ENCODE measurements around the gene AP3D1. TPM values are rescaled to one million over a fixed set of nuclear protein-coding genes. Genes with fewer than 3 reads are reported as not detected.

AP3D1 gene
- total RNA-seq, 1 donor from 2014 or later = 162 TPM

- no peak overlapping the region for H3K27ac Mint-ChIP-seq (ENCODE audit: unreplicated experiment)
- no peaks in the 10 kb centered on the region for H3K9me3 ChIP-seq (ENCODE audit: insufficient read depth, low read depth, low read length)
- H3K27me3 ChIP-seq (ENCODE audit: insufficient read depth, low read length) = no peaks in the 10 kb centered on the region
- H3K79me2 ChIP-seq (ENCODE audit: insufficient read depth, low read length) = peaks cover 34% of the 10 kb centered on the region
- H3K4me3 ChIP-seq (ENCODE audit: insufficient read depth, low read depth, low read length) = no peak overlapping the region
- peaks cover 28% of the 10 kb centered on the region for H3K36me3 Mint-ChIP-seq (ENCODE audit: low read depth, unreplicated experiment)
- H3K9me3 Mint-ChIP-seq (ENCODE audit: unreplicated experiment) = no peaks in the 10 kb centered on the region
- H3K27me3 Mint-ChIP-seq (ENCODE audit: low read depth, unreplicated experiment) = no peaks in the 10 kb centered on the region
- no peak overlapping the region for H3K4me2 ChIP-seq (ENCODE audit: low read length)
- H3K4me1 ChIP-seq (ENCODE audit: insufficient read depth, low read length) = peaks cover under 1% of the 10 kb centered on the region
- peaks cover 67% of the 10 kb centered on the region for H4K20me1 ChIP-seq (ENCODE audit: insufficient read depth, low read length)
- no peak overlapping the region for H3K4me3 Mint-ChIP-seq (ENCODE audit: unreplicated experiment)
- no peak overlapping the region for H3K9ac ChIP-seq (ENCODE audit: low read length)
- no peaks in the 10 kb centered on the region for H3K4me1 Mint-ChIP-seq (ENCODE audit: low read depth, unreplicated experiment)
- no peak overlapping the region for H2AFZ ChIP-seq (ENCODE audit: low read depth, low read length)
- H3K36me3 ChIP-seq (ENCODE audit: insufficient read depth, low read length) = peaks cover 32% of the 10 kb centered on the region
- DNase-seq (ENCODE audit: low read depth) = no peak
- no peak overlapping the region for H3K27ac ChIP-seq (ENCODE audit: low read depth, low read length)
- no peak for FAIRE-seq
- TF ChIP-seq EZH2 (IDR thresholded peaks at IDR 0.05; ENCODE audit: insufficient read depth, low read length) (no peak), CTCF (IDR thresholded peaks at IDR 0.05; ENCODE audit: insufficient read depth, low read depth, low read length) (no peak)
These were observed 42.9 kb downstream of the AP3D1 start for GRCh38 chr19:2108251-2109016.

GRCh38 chr19:2103045-2103707 lies 48.2 kb downstream of the AP3D1 start:
- H2AFZ ChIP-seq (ENCODE audit: low read depth, low read length) = no peak overlapping the region
- no peak for TF ChIP-seq CTCF (IDR thresholded peaks at IDR 0.05; ENCODE audit: insufficient read depth, low read depth, low read length)
- no peak for TF ChIP-seq EZH2 (IDR thresholded peaks at IDR 0.05; ENCODE audit: insufficient read depth, low read length)
- Mint-ChIP-seq H3K36me3 (ENCODE audit: low read depth, unreplicated experiment) (peaks cover 29% of the 10 kb centered on the region), H3K27me3 (ENCODE audit: low read depth, unreplicated experiment) (no peaks in the 10 kb centered on the region), H3K4me1 (ENCODE audit: low read depth, unreplicated experiment) (no peaks in the 10 kb centered on the region), H3K9me3 (ENCODE audit: unreplicated experiment) (no peaks in the 10 kb centered on the region), H3K27ac (ENCODE audit: unreplicated experiment) (no peak overlapping the region), H3K4me3 (ENCODE audit: unreplicated experiment) (no peak overlapping the region)
- H3K27ac ChIP-seq (ENCODE audit: low read depth, low read length) = no peak overlapping the region
- DNase-seq (ENCODE audit: low read depth) (no peak), FAIRE-seq (no peak)
- no peak overlapping the region for H3K4me3 ChIP-seq (ENCODE audit: insufficient read depth, low read depth, low read length)
- H3K4me1 ChIP-seq (ENCODE audit: insufficient read depth, low read length) = no peaks in the 10 kb centered on the region
- H3K4me2 ChIP-seq (ENCODE audit: low read length) = no peak overlapping the region
- peaks cover 35% of the 10 kb centered on the region for H3K79me2 ChIP-seq (ENCODE audit: insufficient read depth, low read length)
- H4K20me1 ChIP-seq (ENCODE audit: insufficient read depth, low read length) = peaks cover 76% of the 10 kb centered on the region
- no peak overlapping the region for H3K9ac ChIP-seq (ENCODE audit: low read length)
- peaks cover 17% of the 10 kb centered on the region for H3K36me3 ChIP-seq (ENCODE audit: insufficient read depth, low read length)
- no peaks in the 10 kb centered on the region for H3K9me3 ChIP-seq (ENCODE audit: insufficient read depth, low read depth, low read length)
- no peaks in the 10 kb centered on the region for H3K27me3 ChIP-seq (ENCODE audit: insufficient read depth, low read length)

All from astrocyte (in vitro differentiated cells and primary cell).